Stomach (tissue), 9 donors: Measurements from ENCODE around the gene PRDM5. TPM values are rescaled to one million over a fixed set of nuclear protein-coding genes. Genes with fewer than 3 reads are reported as not detected.

Experiments
- DNase-seq, 2 donors: peaks; one replicate each; pipeline versions ENCODE4 v3.0.0 to v3.0.0-alpha.2; 2013 to 2019
- H3K27ac ChIP-seq, 5 donors: fragments of 200-600 bp in 4 of 5; sonication (generic) in 4 of 5; one replicate each; pipeline ENCODE4 v1.5.1; 2013 to 2019; ENCODE audit warnings: mild to moderate bottlenecking in 1 of 5, moderate library complexity in 1 of 5
- H3K27me3 ChIP-seq, 3 donors: fragments of 200-600 bp; sonication (generic); one replicate each; pipeline ENCODE4 v1.5.1; 2017 to 2019; ENCODE audit warnings: mixed run types in 1 of 3
- H3K36me3 ChIP-seq, 4 donors: fragments of 200-600 bp; sonication (generic); 1 replicate in 3 of 4; 2 replicates in 1 of 4; pipeline ENCODE4 v1.5.1; 2016 to 2019
- H3K4me1 ChIP-seq, 4 donors: fragments of 200-600 bp; sonication (generic); one replicate each; pipeline ENCODE4 v1.5.1; 2016 to 2019
- H3K4me3 ChIP-seq, 4 donors: fragments of 200-600 bp; sonication (generic) in 3 of 4; one replicate each; pipeline ENCODE4 v1.5.1; 2016 to 2019; ENCODE audit warnings: mild to moderate bottlenecking in 1 of 4
- H3K9me3 ChIP-seq, 4 donors: fragments of 200-600 bp; sonication (generic); one replicate each; pipeline ENCODE4 v1.5.1; 2016 to 2019
- CTCF ChIP-seq, 7 experiments: fragments of 450-650 bp in 4 of 7; fragments of 200-600 bp in 3 of 7; sonication (generic) in 3 of 7; IDR thresholded peaks; one replicate each; pipeline ENCODE4 v1.5.1; 2016 to 2019; ENCODE audit warnings: antibody characterized with exemption in 7 of 7, control low read depth in 2 of 7, mild to moderate bottlenecking in 1 of 7
- EP300 ChIP-seq: sonication (generic); formaldehyde crosslinking; IDR thresholded peaks from one replicate; pipeline ENCODE4 v1.6.1; 2017; ENCODE audit warnings: antibody characterized with exemption
- POLR2A ChIP-seq, 4 donors: fragments of 450-650 bp; IDR thresholded peaks; one replicate each; pipeline ENCODE4 v1.6.1; 2016; ENCODE audit warnings: antibody characterized with exemption in 4 of 4, control low read depth in 2 of 4, mild to moderate bottlenecking in 1 of 4, moderate library complexity in 1 of 4
- POLR2AphosphoS5 ChIP-seq, 3 donors: sonication (generic); formaldehyde crosslinking; IDR thresholded peaks; one replicate each; pipeline ENCODE4 v1.6.1; 2016; ENCODE audit warnings: antibody characterized with exemption in 3 of 3
- WGBS, 5 donors: extraction: QIAGEN DNeasy Blood & Tissue Kit in 3 of 5; methylation state at CpG; one replicate each; pipeline versions ENCODE4 v1.1.5 to v1.1.7; 2013 to 2018; 5-methylcytosine and 5-hydroxymethylcytosine counted together
- intact Hi-C: fragments of 100-400 bp; cut with DNase I; formaldehyde crosslinking; loops from one replicate; pipeline ENCODE4 v1.15.1; 2023; ENCODE audit warnings: low total_unique reads
- polyA plus RNA-seq, 3 donors: library from polyadenylated mRNA; stranded (reverse); fragments of 200-250 nt; gene quantifications; one replicate each; pipeline ENCODE4 v1.2.3, GENCODE V29; 2013
- total RNA-seq, 5 donors: library from RNA; depleted of rRNA; stranded (reverse); fragments of >200 nt; gene quantifications; one replicate each; pipeline versions ENCODE4 v1.1.0 to v1.2.3, GENCODE V29; 2014 to 2016
- donor health status: healthy with polysubstance abuse.
- donor health status: Bipolar disorder and iron deficiency.
- donor health status: healthy.

Gene PRDM5
- total and polyA plus RNA-seq, 8 donors: 1.5 to 64.7 (median 10.7) TPM

- H3K4me1 ChIP-seq: no peaks in the 10 kb centered on the region
- H3K36me3 ChIP-seq: no peaks in the 10 kb centered on the region
- WGBS, 5 donors: 79 to 92% (median 83%) methylated on average over 1 of the region's 1 CpG
- no peak for DNase-seq
- no peak overlapping the region for H3K27ac ChIP-seq
- no peak overlapping the region for H3K4me3 ChIP-seq
- intact Hi-C loops: no loop called here
- no peak for TF ChIP-seq POLR2AphosphoS5 (IDR thresholded peaks at IDR 0.05)
- no peak for TF ChIP-seq EP300
- TF ChIP-seq CTCF (IDR thresholded peaks at IDR 0.05): no peak
- no peak for TF ChIP-seq POLR2A (IDR thresholded peaks at IDR 0.05)
- no peaks in the 10 kb centered on the region for H3K9me3 ChIP-seq
- no peaks in the 10 kb centered on the region for H3K27me3 ChIP-seq
Observed at GRCh38 chr4:120716346-120716745, 206.2 kb downstream of the PRDM5 start.

GRCh38 chr4:120714417-120715010, 208.0 kb downstream of the PRDM5 start:
- intact Hi-C loops: no loop called here
- 53 to 71% (median 54%) methylated on average over 4 of the region's 4 CpGs for WGBS, 5 donors

GRCh38 chr4:120709991-120710390, 212.5 kb downstream of the PRDM5 start:
- intact Hi-C loops: no loop called here
- H3K27me3 ChIP-seq: no peaks in the 10 kb centered on the region
- no peak for DNase-seq
- no peaks in the 10 kb centered on the region for H3K9me3 ChIP-seq
- no peaks in the 10 kb centered on the region for H3K36me3 ChIP-seq
- H3K4me1 ChIP-seq: no peaks in the 10 kb centered on the region
- WGBS, 5 donors: 75 to 93% (median 84%) methylated on average over 3 of the region's 3 CpGs
- TF ChIP-seq CTCF (IDR thresholded peaks at IDR 0.05) (no peak), POLR2AphosphoS5 (IDR thresholded peaks at IDR 0.05) (no peak), POLR2A (IDR thresholded peaks at IDR 0.05) (no peak), EP300 (no peak)
- no peak overlapping the region for H3K4me3 ChIP-seq
- H3K27ac ChIP-seq: no peak overlapping the region

More at GRCh38 chr4:120714417-120715010, 208.0 kb downstream of the PRDM5 start:
- Histone ChIP-seq H3K4me3 (no peak overlapping the region), H3K27ac (no peak overlapping the region), H3K27me3 (no peaks in the 10 kb centered on the region), H3K4me1 (no peaks in the 10 kb centered on the region), H3K9me3 (no peaks in the 10 kb centered on the region), H3K36me3 (no peaks in the 10 kb centered on the region)
- TF ChIP-seq POLR2AphosphoS5 (IDR thresholded peaks at IDR 0.05) (no peak), CTCF (IDR thresholded peaks at IDR 0.05) (no peak), POLR2A (IDR thresholded peaks at IDR 0.05) (no peak), EP300 (no peak)
- DNase-seq: no peak

GRCh38 chr4:120704538-120704937, 218.0 kb downstream of the PRDM5 start:
- TF ChIP-seq EP300 (no peak), CTCF (IDR thresholded peaks at IDR 0.05) (no peak), POLR2AphosphoS5 (IDR thresholded peaks at IDR 0.05) (no peak), POLR2A (IDR thresholded peaks at IDR 0.05) (no peak)
- 81 to 90% (median 86%) methylated on average over 6 of the region's 6 CpGs for whole genome bisulfite sequencing, 5 donors
- no peak overlapping the region for H3K4me3 ChIP-seq
- peaks cover 0 to 5% (median 0%) of the 10 kb centered on the region in 4 donors for H3K36me3 ChIP-seq
- intact Hi-C loops: no loop called here
- H3K4me1 ChIP-seq: no peaks in the 10 kb centered on the region
- no peaks in the 10 kb centered on the region for H3K9me3 ChIP-seq
- DNase-seq: peak in 1 of 2 donors; percentile 29
- H3K27ac ChIP-seq: no peak overlapping the region
- H3K27me3 ChIP-seq: no peaks in the 10 kb centered on the region
